CD4-positive, CD25-positive, alpha-beta regulatory T cell (primary cell): ENCODE measurements around the gene CHCHD4. TPM values are rescaled to one million over a fixed set of nuclear protein-coding genes. Genes with fewer than 3 reads are reported as not detected.
"Not testable (repeated sequence)": the region's sequence is repeated elsewhere in the genome, so short reads cannot be mapped to it uniquely, and the experiment has no call there.

Experiments
- ATAC-seq, 2 donors: fragments of 150-1000 bp; cut with Tn5 transposase; one replicate each; pipeline ENCODE4 v1.10.0; 2021; ENCODE audit warnings: low read depth in 2 of 2, moderate number of reproducible peaks in 2 of 2, moderate library complexity in 1 of 2
- DNase-seq, 3 donors: peaks; one replicate each; pipeline versions ENCODE4 v3.0.0 to v3.0.0-alpha.2; 2012 to 2022; ENCODE audit warnings: mixed read lengths in 1 of 3
- H3K27ac ChIP-seq: one replicate; pipeline ENCODE4 v1.7.0; 2013; ENCODE audit warnings: mild to moderate bottlenecking, low read length; ENCODE audit not compliant: insufficient read depth, poor library complexity, severe bottlenecking
- H3K27me3 ChIP-seq: one replicate; pipeline ENCODE4 v1.7.0; 2013; ENCODE audit warnings: low read length; ENCODE audit not compliant: control insufficient read depth, insufficient read depth
- H3K36me3 ChIP-seq: one replicate; pipeline ENCODE4 v1.7.0; 2013; ENCODE audit warnings: mild to moderate bottlenecking, low read length, moderate library complexity; ENCODE audit not compliant: control insufficient read depth, insufficient read depth
- H3K4me1 ChIP-seq: 2 replicates; pipeline ENCODE4 v1.7.0; 2013; ENCODE audit warnings: mild to moderate bottlenecking, low read length; ENCODE audit not compliant: insufficient read depth, control insufficient read depth, poor library complexity, severe bottlenecking
- H3K4me3 ChIP-seq: one replicate; pipeline ENCODE4 v1.7.0; 2013; ENCODE audit warnings: low read depth, mild to moderate bottlenecking, low read length, moderate library complexity
- H3K9me3 ChIP-seq, 2 experiments: 1 replicate in 1 of 2; 2 replicates in 1 of 2; pipeline ENCODE4 v1.7.0; 2013; ENCODE audit warnings: low read length in 2 of 2, mild to moderate bottlenecking in 1 of 2, moderate library complexity in 1 of 2; ENCODE audit not compliant: control insufficient read depth in 2 of 2
- H3K27ac Mint-ChIP-seq, 3 donors: one replicate each; pipeline ENCODE4 v1.8.0; 2020 to 2022; ENCODE audit warnings: mild to moderate bottlenecking in 3 of 3, mixed read lengths in 3 of 3, moderate library complexity in 2 of 3
- H3K27me3 Mint-ChIP-seq: one replicate; pipeline ENCODE4 v1.8.0; 2022; ENCODE audit warnings: mild to moderate bottlenecking, mixed read lengths
- H3K36me3 Mint-ChIP-seq: one replicate; pipeline ENCODE4 v1.8.0; 2020; ENCODE audit warnings: mixed read lengths
- H3K4me1 Mint-ChIP-seq, 4 donors: one replicate each; pipeline ENCODE4 v1.8.0; 2020 to 2022; ENCODE audit warnings: mixed read lengths in 4 of 4, mild to moderate bottlenecking in 1 of 4
- H3K4me3 Mint-ChIP-seq, 4 donors: one replicate each; pipeline ENCODE4 v1.8.0; 2020 to 2022; ENCODE audit warnings: mild to moderate bottlenecking in 4 of 4, mixed read lengths in 4 of 4, moderate library complexity in 3 of 4
- H3K9me3 Mint-ChIP-seq, 7 donors: one replicate each; pipeline ENCODE4 v1.8.0; 2020 to 2022; ENCODE audit warnings: mixed read lengths in 7 of 7, mild to moderate bottlenecking in 3 of 7, moderate library complexity in 2 of 7
- polyA plus RNA-seq, 4 donors: library from polyadenylated mRNA; unstranded; fragments of 300-500 nt; fragmentation: Illumina TruSeq; gene quantifications; one replicate each; pipeline ENCODE4 v1.2.3, GENCODE V29; 2021
- total RNA-seq: library from RNA; stranded (reverse); gene quantifications from one replicate; pipeline ENCODE4 v1.2.3, GENCODE V29; 2022

Gene CHCHD4
- total and polyA plus RNA-seq, 5 donors from 2014 or later: 3.6 to 21.1 (median 12.2) TPM

GRCh38 chr3:14117468-14118399, 6.9 kb downstream of the CHCHD4 start:
- Histone ChIP-seq H3K9me3 (no peaks in the 10 kb centered on the region), H3K27ac (no peak overlapping the region), H3K36me3 (peaks cover 42% of the 10 kb centered on the region), H3K4me1 (peaks cover 3% of the 10 kb centered on the region), H3K27me3 (no peaks in the 10 kb centered on the region), H3K4me3 (no peak overlapping the region)
- ATAC-seq (no peak), DNase-seq (no peak)
- Mint-ChIP-seq H3K27me3 (no peaks in the 10 kb centered on the region), H3K4me3 (peak overlapping the region in 1 of 4 donors; percentile 15), H3K9me3 (no peaks in the 10 kb centered on the region), H3K4me1 (peaks cover 0 to 22% (median 16%) of the 10 kb centered on the region in 4 donors), H3K27ac (peak overlapping the region in 2 of 3 donors; percentile 47 to 82), H3K36me3 (peaks cover 42% of the 10 kb centered on the region)

- H3K4me1 ChIP-seq: no peaks in the 10 kb centered on the region
- ATAC-seq: no peak
Observed at GRCh38 chr3:14113965-14114635, 10.6 kb downstream of the CHCHD4 start.

GRCh38 chr3:14110699-14111098, 14.0 kb downstream of the CHCHD4 start:
- Histone ChIP-seq H3K36me3 (peaks cover 41% of the 10 kb centered on the region), H3K27me3 (no peaks in the 10 kb centered on the region), H3K27ac (no peak overlapping the region), H3K4me3 (no peak overlapping the region), H3K9me3 (no peaks in the 10 kb centered on the region), H3K4me1 (no peaks in the 10 kb centered on the region)
- Mint-ChIP-seq H3K27ac (peak overlapping the region in 1 of 3 donors; percentile 64), H3K4me3 (no peak overlapping the region), H3K4me1 (no peaks in the 10 kb centered on the region), H3K36me3 (peaks cover 26% of the 10 kb centered on the region), H3K9me3 (peaks cover 0 to under 1% (median 0%) of the 10 kb centered on the region in 7 donors), H3K27me3 (peaks cover 3% of the 10 kb centered on the region)
- ATAC-seq (no peak), DNase-seq (no peak)

More at GRCh38 chr3:14113965-14114635, 10.6 kb downstream of the CHCHD4 start:
- no peak overlapping the region for H3K27ac ChIP-seq
- Mint-ChIP-seq H3K4me3 (no peak overlapping the region), H3K36me3 (peaks cover 30% of the 10 kb centered on the region), H3K4me1 (peaks cover 0 to under 1% (median 0%) of the 10 kb centered on the region in 4 donors), H3K27ac (no peak overlapping the region), H3K9me3 (no peaks in the 10 kb centered on the region), H3K27me3 (no peaks in the 10 kb centered on the region)
- no peak for DNase-seq
- H3K36me3 ChIP-seq: peaks cover 52% of the 10 kb centered on the region
- no peaks in the 10 kb centered on the region for H3K27me3 ChIP-seq
- H3K4me3 ChIP-seq: no peak overlapping the region
- no peaks in the 10 kb centered on the region for H3K9me3 ChIP-seq

GRCh38 chr3:14109821-14110220, 14.8 kb downstream of the CHCHD4 start:
- H3K27ac ChIP-seq, H3K9me3 ChIP-seq, H3K9me3 Mint-ChIP-seq, H3K27me3 ChIP-seq, H3K4me1 ChIP-seq, H3K27ac Mint-ChIP-seq, DNase-seq, H3K4me3 Mint-ChIP-seq, H3K4me1 Mint-ChIP-seq, ATAC-seq, H3K4me3 ChIP-seq: not testable (repeated sequence)
- H3K36me3 ChIP-seq: peaks cover 33% of the 10 kb centered on the region
- Mint-ChIP-seq H3K27me3 (peaks cover 10% of the 10 kb centered on the region), H3K36me3 (peaks cover 21% of the 10 kb centered on the region)

GRCh38 chr3:14097616-14098391, 26.9 kb downstream of the CHCHD4 start:
- Histone ChIP-seq H3K9me3 (peaks cover 0 to 5% of the 10 kb centered on the region in 2 experiments), H3K4me3 (no peak overlapping the region), H3K4me1 (no peaks in the 10 kb centered on the region), H3K27me3 (peaks cover 13% of the 10 kb centered on the region), H3K36me3 (no peaks in the 10 kb centered on the region), H3K27ac (no peak overlapping the region)
- Mint-ChIP-seq H3K27ac (no peak overlapping the region), H3K9me3 (peaks cover 0 to 10% (median 1%) of the 10 kb centered on the region in 7 donors), H3K36me3 (no peaks in the 10 kb centered on the region), H3K27me3 (peaks cover 21% of the 10 kb centered on the region), H3K4me3 (no peak overlapping the region), H3K4me1 (no peaks in the 10 kb centered on the region)
- no peak for ATAC-seq
- DNase-seq: no peak

- no peaks in the 10 kb centered on the region for H3K36me3 ChIP-seq
- no peak overlapping the region for H3K4me3 ChIP-seq
- peaks cover 13% of the 10 kb centered on the region for H3K27me3 ChIP-seq
- Mint-ChIP-seq H3K36me3 (no peaks in the 10 kb centered on the region), H3K4me1 (no peaks in the 10 kb centered on the region), H3K9me3 (peaks cover 0 to 10% (median 1%) of the 10 kb centered on the region in 7 donors), H3K27me3 (peaks cover 21% of the 10 kb centered on the region), H3K4me3 (no peak overlapping the region), H3K27ac (no peak overlapping the region)
- ATAC-seq (no peak), DNase-seq (no peak)
- no peaks in the 10 kb centered on the region for H3K4me1 ChIP-seq
- peaks cover 0 to 5% of the 10 kb centered on the region in 2 experiments for H3K9me3 ChIP-seq
- no peak overlapping the region for H3K27ac ChIP-seq
Observed at GRCh38 chr3:14096742-14097141, 27.9 kb downstream of the CHCHD4 start.

- H3K27ac Mint-ChIP-seq: no peak overlapping the region
- no peak overlapping the region for H3K4me3 Mint-ChIP-seq
- H3K27me3 ChIP-seq: peaks cover 18% of the 10 kb centered on the region
- H3K36me3 Mint-ChIP-seq: no peaks in the 10 kb centered on the region
- peaks cover 0 to 5% of the 10 kb centered on the region in 2 experiments for H3K9me3 ChIP-seq
- peaks cover 0 to 10% (median 1%) of the 10 kb centered on the region in 7 donors for H3K9me3 Mint-ChIP-seq
- H3K27ac ChIP-seq: no peak overlapping the region
- no peaks in the 10 kb centered on the region for H3K4me1 Mint-ChIP-seq
- no peak for ATAC-seq
- no peaks in the 10 kb centered on the region for H3K4me1 ChIP-seq
- DNase-seq: no peak
- peaks cover 26% of the 10 kb centered on the region for H3K27me3 Mint-ChIP-seq
- H3K36me3 ChIP-seq: no peaks in the 10 kb centered on the region
- no peak overlapping the region for H3K4me3 ChIP-seq
Observed at GRCh38 chr3:14093831-14094230, 30.8 kb downstream of the CHCHD4 start.
